Heart left ventricle (tissue), 13 donors: ENCODE data around the gene IGBP1.

Experiments
- POLR2A ChIP-seq, 2 donors: fragments of 450-650 bp; IDR thresholded peaks; one replicate each; pipeline ENCODE4 v1.6.1; 2017; ENCODE audit warnings: antibody characterized with exemption in 2 of 2, mild to moderate bottlenecking in 2 of 2, moderate library complexity in 2 of 2
- TF ChIP-seq, protein P1 (sequence below), 12 donors: fragments of 200-600 bp; sonication (generic) in 4 of 12; IDR thresholded peaks; one replicate each; pipeline versions ENCODE4 v1.5.0 to v1.8.0; 2018 to 2022; ENCODE audit warnings: antibody characterized with exemption in 12 of 12, mild to moderate bottlenecking in 5 of 12
- donor health status: ischemic (EF 13 %, LVEDD 7.1; RV severe dilation, severe dysfunction).
- donor health status: DM: no; HTN: yes; CAD: no.
- donor health status: DM: no; HTN: no; CAD: no.
- donor health status: ischemic (EF 25% LVEDD 6.9; RV normal size, moderate dysfunction).
- donor health status: ischemic (EF 25% LVEDD 5.7; RV mildly dilated, moderate dysfunction).
- donor health status: ischemic (EF 35%, LVEDD 5.7; RV mildly dilated, moderate dysfunction).
- donor health status: nonischemic (EF 11% LVEDD 7.7; RV severe dilation, severe dysfunction).
- donor health status: DM: yes; HTN: yes; CAD: no.
- donor health status: PGD.
- donor health status: ischemic (EF 29% LVEDD 5.4; RV normal size, mild dysfunction).
- donor health status: nonischemic (EF 23%, LVEDD 6.1; RV moderate dilation, normal function).

DNA sequence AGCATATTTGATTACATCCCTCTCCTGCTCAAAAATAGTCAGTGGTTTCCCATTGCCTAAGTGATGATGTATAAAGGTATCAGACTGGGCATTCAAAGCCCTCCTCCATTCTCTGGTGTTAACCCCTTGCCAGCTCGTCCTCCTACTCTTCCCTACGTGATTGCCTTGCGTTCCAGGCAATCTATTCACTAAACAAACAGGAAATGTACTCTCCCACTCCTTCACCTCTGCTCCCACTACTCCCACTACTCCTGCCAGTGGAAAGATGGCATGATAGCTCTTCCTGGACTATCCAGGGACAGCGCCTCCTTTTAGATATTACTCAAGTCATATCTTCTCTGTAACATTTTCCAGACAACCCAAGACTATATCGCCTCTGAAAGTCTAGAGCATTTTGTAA, 49.8 kb downstream of the IGBP1 start:
- TF ChIP-seq, protein P1, sequence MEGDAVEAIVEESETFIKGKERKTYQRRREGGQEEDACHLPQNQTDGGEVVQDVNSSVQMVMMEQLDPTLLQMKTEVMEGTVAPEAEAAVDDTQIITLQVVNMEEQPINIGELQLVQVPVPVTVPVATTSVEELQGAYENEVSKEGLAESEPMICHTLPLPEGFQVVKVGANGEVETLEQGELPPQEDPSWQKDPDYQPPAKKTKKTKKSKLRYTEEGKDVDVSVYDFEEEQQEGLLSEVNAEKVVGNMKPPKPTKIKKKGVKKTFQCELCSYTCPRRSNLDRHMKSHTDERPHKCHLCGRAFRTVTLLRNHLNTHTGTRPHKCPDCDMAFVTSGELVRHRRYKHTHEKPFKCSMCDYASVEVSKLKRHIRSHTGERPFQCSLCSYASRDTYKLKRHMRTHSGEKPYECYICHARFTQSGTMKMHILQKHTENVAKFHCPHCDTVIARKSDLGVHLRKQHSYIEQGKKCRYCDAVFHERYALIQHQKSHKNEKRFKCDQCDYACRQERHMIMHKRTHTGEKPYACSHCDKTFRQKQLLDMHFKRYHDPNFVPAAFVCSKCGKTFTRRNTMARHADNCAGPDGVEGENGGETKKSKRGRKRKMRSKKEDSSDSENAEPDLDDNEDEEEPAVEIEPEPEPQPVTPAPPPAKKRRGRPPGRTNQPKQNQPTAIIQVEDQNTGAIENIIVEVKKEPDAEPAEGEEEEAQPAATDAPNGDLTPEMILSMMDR (IDR thresholded peaks at IDR 0.05) = no peak
- no peak for TF ChIP-seq POLR2A (IDR thresholded peaks at IDR 0.05)
